Stimulated activated CD8-positive, alpha-beta memory T cell treated with anti-CD3 and anti-CD28 coated beads, Interleukin-15, amount 100 ng/mL, for 1 hour (primary cell): ENCODE results near the gene RAI1.

ENCODE experiments used
- DNase-seq: peaks from one replicate; pipeline ENCODE4 v3.0.0-alpha.2; 2020; ENCODE audit warnings: low read depth

The RAI1 gene

GRCh38 chr17:17719199-17719940 is 38.1 kb downstream of the RAI1 start:
- no peak for DNase-seq

GRCh38 chr17:17719966-17720543 is 38.8 kb downstream of the RAI1 start:
- no peak for DNase-seq

GRCh38 chr17:17721140-17721668 is 39.9 kb downstream of the RAI1 start:
- DNase-seq, result no peak

DNA sequence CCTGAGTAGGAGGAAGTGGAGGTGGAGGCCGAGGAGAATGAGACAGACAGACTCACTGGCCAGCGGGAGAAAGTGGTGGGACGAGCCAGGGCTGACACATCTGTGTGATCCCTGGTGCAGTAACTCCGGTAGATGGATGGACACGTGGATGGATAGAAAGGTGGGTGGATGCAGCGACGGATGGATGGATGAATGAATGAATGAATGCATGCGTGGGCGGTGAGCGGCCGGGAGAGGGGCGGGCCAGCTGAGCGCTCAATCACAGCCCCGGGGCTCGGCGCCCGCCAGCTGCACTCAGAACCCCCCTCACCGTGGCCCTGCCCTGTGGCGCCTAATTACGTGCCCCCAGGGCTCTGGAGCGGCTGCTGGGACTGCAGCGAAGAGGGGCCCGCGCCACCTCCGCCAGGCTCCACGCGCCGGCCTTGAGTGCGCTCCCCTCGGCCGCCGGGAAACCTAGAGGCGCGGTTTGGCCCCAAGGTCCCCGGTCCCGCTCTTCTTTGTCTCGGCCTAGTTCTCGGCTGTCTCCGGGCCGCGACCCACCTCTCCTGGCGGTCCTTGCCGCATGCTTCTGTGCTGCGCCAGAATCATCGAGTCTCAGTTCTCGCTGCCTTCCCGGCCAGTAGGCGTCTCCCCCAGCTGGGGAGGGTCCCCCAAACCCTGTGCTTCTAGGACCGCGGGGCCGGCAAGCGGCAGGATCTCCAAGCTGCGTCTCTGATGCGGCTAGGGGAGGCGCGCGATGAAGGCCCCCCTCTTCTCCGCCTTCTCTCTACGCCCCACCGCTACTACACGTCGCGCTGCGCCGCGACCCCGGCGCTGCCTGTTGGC is 41.0 kb downstream of the RAI1 start:
- no peak for DNase-seq

DNA sequence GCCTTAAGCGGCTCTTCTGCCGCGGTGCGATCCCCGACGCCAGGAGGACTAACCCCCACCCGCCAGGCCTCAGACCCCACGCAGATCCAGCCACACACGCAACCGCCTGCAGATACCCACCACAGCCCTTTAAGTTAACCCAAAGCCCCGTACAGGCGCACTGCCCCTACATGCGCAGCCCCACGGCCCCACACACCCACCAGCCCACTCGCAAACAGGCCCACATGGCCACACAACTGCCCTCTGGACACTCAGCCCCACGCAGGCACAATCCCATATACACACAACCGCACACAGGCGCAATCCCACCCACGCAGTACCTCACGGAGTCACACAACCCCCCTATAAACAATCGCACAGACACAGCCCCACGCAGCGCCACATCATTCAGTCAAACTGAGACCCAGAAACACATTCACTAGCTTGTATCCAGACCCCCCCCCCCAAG is 41.7 kb downstream of the RAI1 start:
- no peak for DNase-seq

GRCh38 chr17:17723354-17724261 is 42.4 kb downstream of the RAI1 start:
- DNase-seq, result no peak

GRCh38 chr17:17724307-17725010 is 43.2 kb downstream of the RAI1 start:
- no peak for DNase-seq

- DNase-seq, result no peak
Measured at GRCh38 chr17:17725011-17725751, 43.9 kb downstream of the RAI1 start.

DNA sequence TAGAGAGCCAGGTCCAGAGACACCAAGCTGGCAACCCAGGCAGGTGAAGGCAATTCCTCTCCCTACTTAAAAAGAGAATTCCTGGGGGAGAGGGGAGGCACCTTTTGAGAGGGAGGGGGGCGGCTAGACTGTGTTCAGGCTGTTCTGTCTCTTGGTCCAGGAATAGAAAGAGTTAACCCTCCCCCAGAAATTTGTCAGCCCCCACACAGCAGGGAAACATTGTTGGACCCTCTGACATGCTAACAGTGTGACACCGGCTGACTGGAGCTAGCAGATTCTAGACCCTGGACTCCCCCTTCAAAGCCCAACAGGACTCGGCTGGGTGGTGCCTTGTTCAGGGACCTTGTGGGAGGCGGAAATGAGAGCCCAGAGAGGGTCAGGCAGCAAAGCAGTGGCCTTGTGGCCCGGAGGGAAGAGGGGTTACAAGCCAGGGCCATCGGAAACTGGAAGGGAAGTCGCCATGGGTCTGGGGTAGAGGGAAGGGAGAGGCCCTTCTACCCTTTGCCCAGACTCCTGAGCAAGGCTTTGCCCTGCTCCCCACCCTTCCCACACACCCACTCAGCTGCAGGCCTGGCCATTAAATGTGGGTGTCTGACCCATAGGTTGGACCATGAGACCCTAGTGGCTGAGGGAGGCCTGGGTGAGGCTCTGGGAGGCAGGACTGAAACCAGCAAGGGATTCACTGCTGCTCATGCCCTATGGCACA is 44.6 kb downstream of the RAI1 start:
- DNase-seq, result no peak

DNA sequence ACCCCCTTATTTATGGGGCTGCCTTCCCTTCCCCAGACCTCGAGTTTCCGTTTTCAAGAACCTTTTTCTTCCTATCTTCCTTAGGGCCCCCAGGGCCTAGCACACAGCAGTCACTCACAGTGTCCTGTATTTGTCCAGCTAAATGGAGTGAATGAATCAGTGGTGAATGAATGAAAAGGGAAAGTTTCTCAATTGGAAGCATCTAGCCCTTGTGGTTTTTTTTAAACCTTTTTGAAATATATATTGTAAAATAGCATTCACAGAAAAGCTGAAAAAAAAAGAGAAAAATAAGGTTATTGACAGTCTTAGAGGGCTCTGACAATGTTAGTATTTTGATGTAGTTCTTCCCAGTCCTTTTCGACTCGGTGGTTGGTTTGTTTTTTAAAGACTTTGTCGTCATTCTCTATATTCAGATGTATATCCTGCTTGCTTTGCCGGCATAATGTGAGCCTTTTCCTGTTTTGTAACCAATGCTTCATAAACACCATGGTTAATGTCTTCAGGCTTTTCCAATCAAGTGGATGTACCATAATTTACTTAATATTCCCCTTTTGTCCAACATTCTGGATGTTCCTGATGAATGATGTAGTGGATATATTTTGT is 45.3 kb downstream of the RAI1 start:
- no peak for DNase-seq

DNA sequence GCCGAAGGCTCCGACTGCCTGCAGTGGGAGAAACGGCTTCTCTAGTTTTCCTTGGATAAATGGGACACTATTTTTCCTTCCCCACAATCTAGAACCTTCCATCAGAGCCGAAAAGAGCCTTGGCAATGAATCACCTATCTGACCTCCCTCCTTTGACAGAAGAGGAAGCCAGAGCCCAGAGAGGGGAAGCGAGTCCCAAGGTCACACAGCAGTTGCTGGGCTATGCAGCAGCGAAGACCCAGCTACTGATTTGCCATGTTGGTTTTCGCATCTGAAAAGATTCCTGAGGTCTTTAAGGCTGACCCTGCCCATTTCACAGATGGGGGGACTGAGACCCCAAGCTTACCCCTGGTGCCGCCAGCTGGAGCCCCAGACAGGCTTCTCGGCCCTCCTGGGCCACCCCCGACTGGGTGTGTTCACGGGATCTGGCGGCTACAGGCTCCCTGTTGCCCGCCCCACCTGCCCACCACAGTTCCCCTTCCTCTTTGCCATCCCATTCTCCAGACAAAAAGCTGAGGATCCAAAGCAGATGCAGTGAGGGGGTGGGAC is 45.9 kb downstream of the RAI1 start:
- DNase-seq, result no peak

DNA sequence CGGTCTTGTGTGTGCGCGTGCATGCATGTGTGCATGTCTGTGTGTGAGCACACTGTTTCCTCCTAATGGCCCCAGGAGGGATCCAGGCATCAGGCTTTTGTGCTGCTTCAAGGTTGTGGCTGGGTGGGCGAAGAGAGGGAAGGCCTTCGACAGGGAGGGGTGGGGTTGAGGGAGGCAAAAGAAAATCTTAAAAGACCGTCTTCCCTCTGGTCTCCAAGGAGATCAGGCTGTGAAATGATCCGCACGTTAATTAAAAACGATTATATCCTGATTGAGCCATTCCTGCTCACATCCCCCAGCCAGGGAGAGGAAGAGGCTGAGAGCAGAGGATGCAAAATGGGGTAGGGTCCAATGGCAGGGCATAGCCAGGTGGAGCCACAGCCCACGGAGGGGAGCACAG is 46.9 kb downstream of the RAI1 start:
- no peak for DNase-seq

GRCh38 chr17:17728550-17729251 is 47.4 kb downstream of the RAI1 start:
- DNase-seq, result no peak

- DNase-seq, result peak; percentile 46
Measured at GRCh38 chr17:17729620-17730249, 48.5 kb downstream of the RAI1 start.

GRCh38 chr17:17730250-17730935 is 49.1 kb downstream of the RAI1 start:
- no peak for DNase-seq

DNA sequence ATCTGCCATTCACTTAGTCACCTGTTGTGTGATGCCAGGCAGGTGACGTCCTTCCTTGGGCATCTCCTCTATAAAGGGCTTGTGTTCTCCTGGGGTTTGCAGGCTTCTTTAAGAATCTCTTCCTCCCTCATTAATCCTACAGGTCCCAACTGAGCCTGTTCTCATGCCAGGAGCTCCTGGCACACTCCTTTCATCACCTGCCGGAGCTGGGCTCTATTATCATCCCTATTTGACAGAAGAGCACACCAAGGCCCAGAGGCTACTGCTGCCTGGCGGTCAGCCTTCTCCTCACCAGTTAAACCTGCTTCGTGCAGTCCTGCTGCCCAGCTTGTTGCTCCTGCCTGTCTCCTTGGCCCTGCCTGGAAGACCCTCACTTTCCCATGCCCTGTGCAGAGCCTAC is 51.2 kb downstream of the RAI1 start:
- DNase-seq, result no peak
